ENCODE measurements around the gene TFPI.
"Not testable (repeated sequence)": the region's sequence is repeated elsewhere in the genome, so short reads cannot be mapped to it uniquely, and the experiment has no call there.

Gene TFPI

GRCh38 chr2:187525163-187525900 lies 28.9 kb downstream of the TFPI start:
- no peak overlapping the region for H3K27ac ChIP-seq

GRCh38 chr2:187523325-187523724 lies 30.9 kb downstream of the TFPI start:
- TF ChIP-seq CTCF (IDR thresholded peaks at IDR 0.05), result no peak
- H3K9me3 ChIP-seq, result no peaks in the 10 kb centered on the region
- H3K4me1 ChIP-seq (ENCODE audit: control insufficient read depth in 1 of 2, insufficient read depth in 1 of 2, low read depth in 1 of 2, low read length in 1 of 2), result no peaks in the 10 kb centered on the region
- H3K27ac ChIP-seq, result no peak overlapping the region
- no peaks in the 10 kb centered on the region for H3K27me3 ChIP-seq
- H3K36me3 ChIP-seq, result no peaks in the 10 kb centered on the region
- no peak overlapping the region for H3K4me3 ChIP-seq (ENCODE audit: low read depth in 1 of 2, low read length in 1 of 2)

More at GRCh38 chr2:187525163-187525900, 28.9 kb downstream of the TFPI start:
- H3K4me3 ChIP-seq (ENCODE audit: low read depth in 1 of 2, low read length in 1 of 2), result no peak overlapping the region
- H3K4me1 ChIP-seq (ENCODE audit: control insufficient read depth in 1 of 2, insufficient read depth in 1 of 2, low read depth in 1 of 2, low read length in 1 of 2), result no peaks in the 10 kb centered on the region
- no peaks in the 10 kb centered on the region for H3K27me3 ChIP-seq
- no peak for TF ChIP-seq CTCF (IDR thresholded peaks at IDR 0.05)
- H3K36me3 ChIP-seq, result no peaks in the 10 kb centered on the region
- no peaks in the 10 kb centered on the region for H3K9me3 ChIP-seq

- H3K27me3 ChIP-seq, result no peaks in the 10 kb centered on the region
- TF ChIP-seq CTCF (IDR thresholded peaks at IDR 0.05), result no peak
- H3K9me3 ChIP-seq, result no peaks in the 10 kb centered on the region
- H3K4me3 ChIP-seq (ENCODE audit: low read depth in 1 of 2, low read length in 1 of 2), result no peak overlapping the region
- no peak overlapping the region for H3K27ac ChIP-seq
- no peaks in the 10 kb centered on the region for H3K36me3 ChIP-seq
- H3K4me1 ChIP-seq (ENCODE audit: control insufficient read depth in 1 of 2, insufficient read depth in 1 of 2, low read depth in 1 of 2, low read length in 1 of 2), result no peaks in the 10 kb centered on the region
Measured at GRCh38 chr2:187520121-187520624, 34.1 kb downstream of the TFPI start.

GRCh38 chr2:187519419-187520120 lies 34.7 kb downstream of the TFPI start:
- H3K36me3 ChIP-seq, result no peaks in the 10 kb centered on the region
- TF ChIP-seq CTCF (IDR thresholded peaks at IDR 0.05), result no peak
- no peaks in the 10 kb centered on the region for H3K9me3 ChIP-seq
- no peaks in the 10 kb centered on the region for H3K4me1 ChIP-seq (ENCODE audit: control insufficient read depth in 1 of 2, insufficient read depth in 1 of 2, low read depth in 1 of 2, low read length in 1 of 2)
- H3K27ac ChIP-seq, result no peak overlapping the region
- H3K27me3 ChIP-seq, result no peaks in the 10 kb centered on the region
- no peak overlapping the region for H3K4me3 ChIP-seq (ENCODE audit: low read depth in 1 of 2, low read length in 1 of 2)

GRCh38 chr2:187517750-187518361 lies 36.4 kb downstream of the TFPI start:
- not testable (repeated sequence) for H3K36me3 ChIP-seq; H3K9me3 ChIP-seq; H3K27me3 ChIP-seq; H3K4me1 ChIP-seq (ENCODE audit: control insufficient read depth in 1 of 2, insufficient read depth in 1 of 2, low read depth in 1 of 2, low read length in 1 of 2); H3K4me3 ChIP-seq (ENCODE audit: low read depth in 1 of 2, low read length in 1 of 2); H3K27ac ChIP-seq

GRCh38 chr2:187516630-187517510 lies 37.4 kb downstream of the TFPI start:
- not testable (repeated sequence) for H3K4me1 ChIP-seq (ENCODE audit: control insufficient read depth in 1 of 2, insufficient read depth in 1 of 2, low read depth in 1 of 2, low read length in 1 of 2); H3K9me3 ChIP-seq; H3K36me3 ChIP-seq; H3K27me3 ChIP-seq; H3K4me3 ChIP-seq (ENCODE audit: low read depth in 1 of 2, low read length in 1 of 2); H3K27ac ChIP-seq

All from neutrophil (primary cell).